Muscle of arm (tissue), 12 donors: ENCODE measurements around the gene PRSS27. TPM values are rescaled to one million over a fixed set of nuclear protein-coding genes. Genes with fewer than 3 reads are reported as not detected.

ENCODE experiments used
- DNase-seq: peaks from one replicate; pipeline ENCODE4 v3.0.0-alpha.2; 2013
- polyA plus RNA-seq, 12 donors: library from polyadenylated mRNA; unstranded; fragments of 120-200 nt; gene quantifications; one replicate each; pipeline ENCODE4 v1.2.1, GENCODE V29; 2013; ENCODE audit not compliant: insufficient read length in 12 of 12

Gene PRSS27
- polyA plus RNA-seq, 12 donors, result 0.87 to 1.8 (median 1.2) TPM; not detected in 2

GRCh38 chr16:2710021-2710710, 9.9 kb downstream of the PRSS27 start:
- no peak for DNase-seq

GRCh38 chr16:2709588-2709984, 10.4 kb downstream of the PRSS27 start:
- DNase-seq, result no peak

DNA sequence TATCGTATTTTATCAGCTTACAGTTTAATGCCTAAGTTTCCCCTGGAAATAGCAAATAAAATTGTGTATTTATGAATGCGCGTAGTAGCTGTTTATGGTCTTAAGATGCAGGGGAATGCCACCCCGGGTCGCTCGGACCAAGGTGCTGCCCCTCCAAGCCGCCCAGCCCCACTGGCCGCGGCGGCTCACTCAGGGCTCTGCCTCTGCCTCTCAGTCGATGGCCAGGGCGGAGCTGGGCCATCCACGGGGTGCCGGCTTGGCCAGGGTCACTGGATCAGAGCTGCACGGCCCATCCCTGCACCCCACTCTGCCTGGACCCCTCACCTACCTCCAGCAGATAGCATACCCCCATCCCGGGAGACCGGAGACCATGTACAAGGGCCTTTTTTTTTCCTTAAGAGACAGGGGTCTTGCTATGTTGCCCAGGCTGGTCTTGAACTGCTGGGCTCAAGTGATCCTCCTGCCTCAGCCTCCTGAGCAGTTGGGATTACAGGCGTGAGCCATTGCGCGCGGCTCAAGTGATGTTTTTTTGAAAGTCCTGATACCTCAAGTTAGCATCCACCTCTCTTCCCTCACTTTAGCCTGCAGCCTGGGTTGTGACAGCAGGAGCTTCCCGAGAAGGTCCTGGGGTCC, 11.0 kb downstream of the PRSS27 start:
- DNase-seq, result no peak

GRCh38 chr16:2708290-2708639, 11.8 kb downstream of the PRSS27 start:
- DNase-seq, result no peak

DNA sequence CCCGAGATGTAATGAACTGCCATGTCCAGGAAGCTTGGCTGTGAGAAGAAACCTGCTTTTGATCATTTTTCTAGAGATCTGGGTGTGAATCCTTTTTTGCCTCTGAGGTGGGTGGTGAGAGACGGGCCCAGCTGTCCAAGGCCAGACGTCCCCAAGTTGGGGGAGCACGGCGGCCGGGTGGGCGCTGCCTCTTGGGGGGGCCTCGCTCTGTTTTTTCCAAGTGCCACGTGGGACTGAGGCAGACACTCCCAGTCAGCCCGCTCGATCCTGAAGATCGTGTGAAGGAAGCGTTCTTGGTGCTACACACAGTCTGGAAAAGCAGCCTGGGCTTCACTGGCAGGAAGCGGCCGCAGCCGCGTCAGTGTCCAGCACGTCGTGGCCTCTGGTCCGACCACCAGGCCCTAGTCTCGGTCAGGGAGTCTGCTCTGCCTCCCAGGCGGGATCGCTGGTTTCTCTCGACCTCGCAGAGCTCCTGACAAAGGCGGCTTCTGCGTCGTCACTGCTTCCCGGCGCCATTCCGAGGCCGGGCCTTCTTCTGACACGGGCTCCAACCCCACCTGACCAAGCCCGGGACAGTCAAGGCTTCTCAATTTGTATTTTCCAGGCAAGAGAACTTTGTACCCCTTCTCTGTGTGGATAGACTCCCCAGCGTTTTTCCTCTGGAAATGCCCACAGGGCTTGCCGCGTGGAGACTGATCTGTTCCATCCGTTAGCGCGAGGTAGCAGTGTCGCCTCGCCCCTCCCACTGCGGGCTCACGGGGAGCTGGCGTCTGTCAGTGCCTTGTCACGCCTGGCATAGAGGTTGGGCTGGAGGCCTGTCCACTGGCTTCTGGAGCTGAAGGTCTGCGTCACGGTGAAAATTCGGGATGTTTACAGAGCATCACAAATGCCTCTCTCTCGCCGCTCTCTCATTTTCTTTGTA, 12.4 kb downstream of the PRSS27 start:
- DNase-seq, result no peak

GRCh38 chr16:2706611-2707311, 13.3 kb downstream of the PRSS27 start:
- no peak for DNase-seq

GRCh38 chr16:2706085-2706484, 13.9 kb downstream of the PRSS27 start:
- DNase-seq, result no peak

DNA sequence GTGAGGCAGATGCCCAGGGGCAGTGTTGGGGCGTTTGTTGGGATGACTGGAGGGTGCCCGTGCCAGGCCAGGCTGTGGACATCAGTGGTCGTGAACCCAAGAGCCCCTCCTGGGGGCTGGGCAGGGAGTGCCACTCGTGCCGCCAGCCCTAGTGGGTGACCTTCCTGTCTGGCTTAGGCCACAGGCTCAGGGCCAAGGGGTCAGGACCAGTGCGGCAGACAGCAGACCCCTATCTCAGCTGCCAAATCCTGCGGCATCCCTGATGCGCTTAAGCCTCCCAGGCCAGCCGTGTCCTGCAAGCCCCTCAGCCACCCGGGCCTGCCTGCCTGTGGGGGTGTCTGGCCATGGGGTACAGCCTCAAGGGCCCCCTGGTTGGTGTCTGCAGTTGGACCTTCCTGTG, 14.7 kb downstream of the PRSS27 start:
- no peak for DNase-seq

- DNase-seq, result no peak
Measured at GRCh38 chr16:2704983-2705275, 15.1 kb downstream of the PRSS27 start.

DNA sequence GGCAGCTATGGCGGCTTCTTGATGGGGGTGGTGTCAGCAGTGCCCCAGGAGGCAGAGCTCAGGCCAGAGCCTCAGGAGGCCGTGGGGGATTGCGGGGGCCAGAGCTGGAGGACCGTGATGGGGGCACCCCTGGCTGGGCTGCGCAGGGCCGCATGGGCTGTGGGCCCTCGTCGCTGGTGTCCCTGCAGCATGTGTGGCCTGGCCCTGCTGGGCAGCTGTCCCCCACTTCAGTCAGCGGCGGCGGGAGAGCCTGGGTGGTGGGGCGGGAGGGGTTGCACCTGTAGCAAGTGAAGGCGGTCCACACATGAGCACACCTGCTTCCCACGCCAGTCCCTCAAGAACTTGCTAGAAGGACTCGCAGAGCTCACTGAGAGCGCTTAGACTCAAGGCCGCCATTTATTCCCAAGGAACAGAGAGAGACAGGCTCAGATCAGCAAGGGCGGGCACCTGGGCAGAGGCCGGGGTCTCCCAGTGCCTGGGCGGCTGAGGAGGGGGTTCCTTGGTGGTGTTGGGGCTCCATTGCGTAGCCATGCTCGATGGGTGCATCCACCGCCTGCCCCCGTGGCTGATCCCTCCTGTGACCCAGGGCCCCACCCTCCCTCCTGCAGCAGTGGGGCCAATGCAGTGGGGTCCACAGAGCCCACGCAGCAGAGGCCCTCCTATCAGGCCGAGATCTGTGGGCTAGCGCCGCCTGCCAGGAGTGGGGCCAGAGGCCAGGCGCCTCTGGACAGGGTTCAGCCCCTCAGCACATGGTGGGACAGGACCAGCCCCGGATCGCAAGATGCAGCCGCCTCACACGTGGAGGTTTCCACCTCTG, 15.7 kb downstream of the PRSS27 start:
- no peak for DNase-seq

DNA sequence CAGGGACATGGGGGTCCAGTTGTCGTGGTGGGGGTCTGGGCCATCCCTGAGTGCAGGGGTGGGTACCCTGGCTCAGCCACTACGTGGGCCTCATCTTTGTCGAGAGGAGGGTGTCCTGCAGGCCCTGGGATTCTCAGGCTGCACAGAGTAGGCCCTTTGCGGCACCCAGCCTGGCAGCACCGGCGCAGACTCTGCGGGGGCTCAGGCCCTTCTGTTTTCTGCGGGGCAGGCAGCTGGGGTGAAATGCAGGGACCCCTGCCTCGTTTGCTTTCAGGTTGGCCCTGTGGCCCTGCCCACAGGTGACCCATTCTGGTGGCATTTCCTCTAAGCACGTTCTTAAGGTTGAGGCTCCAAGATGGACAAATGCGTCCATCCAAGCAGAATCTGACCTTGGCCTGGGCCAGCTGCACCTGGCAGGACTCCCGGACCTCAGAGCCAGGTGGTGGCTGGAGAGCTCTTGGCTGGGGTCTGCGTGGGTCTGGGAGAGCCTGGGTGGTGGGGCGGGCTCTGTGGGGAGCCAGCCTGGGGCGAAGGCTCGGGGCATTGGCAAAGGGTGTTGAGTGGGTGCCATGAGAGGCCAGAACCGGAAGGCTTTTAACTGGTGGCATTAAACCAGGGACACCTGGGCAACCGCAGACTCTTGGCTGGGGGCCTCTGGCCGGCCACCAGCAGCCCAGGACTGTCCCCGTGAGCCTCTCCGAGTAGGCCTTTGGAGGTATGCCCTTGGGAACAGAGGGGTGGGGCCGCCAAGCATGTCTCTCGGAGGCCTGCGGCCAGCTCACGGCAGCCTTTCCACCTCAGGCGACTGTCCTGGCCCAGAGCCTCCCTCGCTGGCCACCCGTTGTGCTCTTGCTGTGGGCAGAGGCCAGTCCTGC, 16.9 kb downstream of the PRSS27 start:
- no peak for DNase-seq

DNA sequence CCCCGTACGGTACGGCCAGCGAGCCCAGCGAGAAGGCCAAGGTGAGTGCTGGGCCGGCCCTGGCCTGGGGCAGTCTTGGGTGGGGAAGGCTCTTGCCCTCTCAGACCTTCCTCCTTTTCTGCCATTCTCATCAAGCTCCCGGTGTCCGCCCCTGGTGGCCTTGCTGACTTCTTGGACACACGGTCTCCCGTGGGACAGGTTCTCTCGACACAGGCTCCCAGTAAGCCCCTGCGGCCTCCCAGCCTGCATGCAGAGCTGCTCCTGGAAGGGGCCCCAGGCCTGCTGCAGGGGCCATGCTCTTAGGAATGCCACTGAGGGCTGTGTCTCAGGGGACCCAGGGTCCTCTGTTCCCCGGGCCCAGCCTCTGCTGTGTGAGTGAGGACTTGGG, 17.6 kb downstream of the PRSS27 start:
- DNase-seq, result no peak

- no peak for DNase-seq
Measured at GRCh38 chr16:2701713-2702437, 18.1 kb downstream of the PRSS27 start.

DNA sequence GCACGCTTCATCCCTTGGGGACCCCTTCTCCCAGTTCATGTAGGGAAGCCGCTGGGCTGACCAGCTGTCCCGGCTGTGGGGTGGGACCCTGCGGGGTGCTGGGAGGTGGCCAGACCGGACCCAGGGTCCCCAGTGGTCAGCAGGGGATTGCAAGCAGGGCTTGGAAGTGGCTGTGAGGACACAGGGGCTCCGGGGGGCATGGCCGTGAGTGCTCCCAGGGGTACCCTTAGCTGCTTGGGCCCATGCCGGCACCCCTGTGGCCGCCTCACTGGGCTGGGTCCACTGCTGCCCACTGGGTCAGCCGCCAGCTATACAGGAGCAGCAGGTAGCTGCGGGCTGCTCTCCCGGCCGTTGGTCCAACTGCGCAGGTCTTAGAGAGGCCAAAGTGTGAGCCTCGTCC, 18.8 kb downstream of the PRSS27 start:
- DNase-seq, result no peak

DNA sequence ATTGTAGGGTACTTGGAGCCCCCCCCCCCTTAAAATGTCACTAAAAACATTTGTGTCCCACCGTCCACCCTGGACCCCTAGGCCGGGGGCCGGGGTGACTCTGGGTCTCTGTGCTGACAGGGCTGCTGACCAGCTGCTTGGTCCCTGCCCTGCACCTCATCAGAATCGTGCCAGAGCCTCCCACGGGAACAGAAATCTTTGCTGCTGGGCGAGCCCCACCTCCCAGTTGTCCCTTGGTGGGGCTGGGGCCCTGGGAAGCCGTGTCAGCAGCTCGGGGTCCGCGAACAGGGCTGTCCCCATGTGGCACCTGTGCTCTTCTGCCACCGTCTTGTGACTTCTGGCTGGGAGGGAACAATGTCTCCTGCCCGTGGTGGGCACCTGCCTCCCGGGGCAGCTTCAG, 19.2 kb downstream of the PRSS27 start:
- no peak for DNase-seq

DNA sequence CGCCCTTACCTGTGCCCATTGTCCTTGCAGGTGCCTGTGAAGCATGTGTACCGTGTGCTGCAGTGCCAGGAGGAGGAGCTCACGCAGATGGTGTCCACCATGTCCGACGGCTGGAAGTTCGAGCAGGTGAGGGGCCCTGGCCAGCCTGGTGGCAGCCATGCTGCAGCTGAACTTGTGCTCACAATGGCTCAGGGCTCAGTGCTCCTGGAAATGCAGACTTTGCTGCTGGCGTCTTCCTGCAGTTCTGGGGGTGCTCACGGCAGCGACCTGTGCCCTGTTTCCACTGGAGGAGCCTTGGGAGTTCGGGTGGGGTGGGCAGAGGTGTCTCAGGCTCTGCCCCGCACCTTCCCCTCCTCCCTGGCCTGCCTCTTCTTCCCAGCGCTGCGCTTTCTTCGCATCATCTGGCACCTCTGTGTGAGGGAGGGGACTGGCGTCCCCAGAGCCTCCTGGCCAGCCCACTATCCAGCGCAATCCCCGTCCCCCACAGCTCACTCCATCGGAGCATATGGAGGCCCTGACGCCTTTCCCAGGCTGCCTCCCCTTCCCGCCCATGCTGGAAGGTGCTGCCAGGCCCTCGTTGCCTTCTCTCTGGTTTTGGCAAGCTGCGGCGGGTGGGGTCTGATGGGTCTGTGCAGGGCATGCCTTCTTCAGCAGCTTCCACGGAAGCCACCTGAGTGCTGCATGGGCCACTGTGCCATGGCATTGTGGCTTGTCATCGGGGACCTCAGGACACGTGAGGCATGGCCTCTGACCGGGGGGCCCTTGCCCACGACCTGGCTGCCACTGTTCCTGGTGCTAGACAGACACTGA, 20.0 kb downstream of the PRSS27 start:
- no peak for DNase-seq

- DNase-seq, result no peak
Measured at GRCh38 chr16:2698965-2699750, 20.9 kb downstream of the PRSS27 start.
